GM18873 (cell line): ENCODE data around the gene TRIM66.

Source experiments
- ATAC-seq: cut with Tn5 transposase; IDR thresholded peaks from one replicate; pipeline ENCODE4 v1.9.1; 2021; ENCODE audit warnings: mild to moderate bottlenecking, moderate library complexity, moderate number of reproducible peaks; ENCODE audit not compliant: unreplicated experiment, low FRiP score

The TRIM66 gene

GRCh38 chr11:8714622-8715225 is 32.3 kb upstream of the TRIM66 start:
- no peak for ATAC-seq

GRCh38 chr11:8713760-8714454 is 31.4 kb upstream of the TRIM66 start:
- no peak for ATAC-seq

- no peak for ATAC-seq
Observed at GRCh38 chr11:8712506-8712905, 30.0 kb upstream of the TRIM66 start.

- no peak for ATAC-seq
Observed at GRCh38 chr11:8711895-8712442, 29.5 kb upstream of the TRIM66 start.

- ATAC-seq = no peak
Observed at GRCh38 chr11:8709777-8710176, 27.3 kb upstream of the TRIM66 start.

GRCh38 chr11:8709002-8709672 is 26.7 kb upstream of the TRIM66 start:
- no peak for ATAC-seq

- ATAC-seq = no peak
Observed at GRCh38 chr11:8707541-8708191, 25.2 kb upstream of the TRIM66 start.

- ATAC-seq = no peak
Observed at GRCh38 chr11:8706673-8707432, 24.4 kb upstream of the TRIM66 start.

GRCh38 chr11:8705146-8705545 is 22.7 kb upstream of the TRIM66 start:
- ATAC-seq = no peak

GRCh38 chr11:8704136-8704535 is 21.7 kb upstream of the TRIM66 start:
- ATAC-seq = no peak

GRCh38 chr11:8702598-8702915 is 20.1 kb upstream of the TRIM66 start:
- no peak for ATAC-seq

GRCh38 chr11:8701891-8702597 is 19.6 kb upstream of the TRIM66 start:
- no peak for ATAC-seq

- no peak for ATAC-seq
Observed at GRCh38 chr11:8699903-8700302, 17.4 kb upstream of the TRIM66 start.

GRCh38 chr11:8698917-8699441 is 16.5 kb upstream of the TRIM66 start:
- ATAC-seq = no peak

- no peak for ATAC-seq
Observed at GRCh38 chr11:8698379-8698851, 15.9 kb upstream of the TRIM66 start.

GRCh38 chr11:8697054-8697453 is 14.6 kb upstream of the TRIM66 start:
- ATAC-seq = no peak

- ATAC-seq = no peak
Observed at GRCh38 chr11:8694137-8694536, 11.7 kb upstream of the TRIM66 start.

- ATAC-seq = no peak
Observed at GRCh38 chr11:8693555-8693954, 11.1 kb upstream of the TRIM66 start.

GRCh38 chr11:8693010-8693551 is 10.6 kb upstream of the TRIM66 start:
- ATAC-seq = no peak
